Measurements from ENCODE around the gene SCAF1.

The SCAF1 gene

DNA sequence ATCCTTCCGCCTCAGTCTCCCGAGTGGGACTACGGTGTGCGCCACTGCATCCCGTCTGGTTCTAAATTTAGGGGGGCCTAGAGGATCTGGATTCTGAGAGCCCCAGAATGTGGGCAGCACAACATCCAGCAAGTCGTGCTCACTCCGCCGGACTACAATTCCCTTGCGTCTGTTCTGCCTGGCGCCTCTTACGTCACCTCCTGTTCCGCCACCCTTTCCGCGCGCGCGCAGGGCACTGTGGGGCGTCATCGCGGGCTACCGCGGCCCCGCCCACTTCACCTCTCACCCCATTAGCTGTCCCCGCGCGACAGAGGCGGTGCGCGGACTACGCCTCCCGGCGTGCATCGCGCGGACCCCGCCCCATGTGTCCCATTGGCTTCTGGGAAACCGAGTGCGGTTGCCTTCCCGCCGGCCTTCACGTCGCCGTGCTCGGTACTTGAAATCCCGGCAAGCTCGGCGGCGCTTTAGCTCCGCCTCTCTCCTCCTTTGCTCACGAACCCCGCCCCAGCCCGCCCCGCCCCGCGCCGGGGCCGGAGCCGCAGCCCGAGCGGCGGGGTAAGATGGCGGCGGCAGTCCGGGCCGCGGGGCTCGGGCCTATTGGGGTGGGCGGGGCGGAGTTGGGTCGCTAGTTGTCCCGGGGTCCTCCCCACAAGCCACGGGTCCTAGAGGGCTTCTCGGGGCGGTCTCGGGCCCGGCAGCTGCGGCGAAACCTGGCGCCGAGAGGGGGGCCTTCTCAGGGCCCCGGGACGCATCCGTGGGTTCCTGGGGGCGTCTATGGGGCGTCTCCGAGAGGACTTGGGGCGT lies at the start of gene SCAF1:
TSS of gene SCAF1 (plus strand) at position 522 of the 804 bp plus-strand sequence. CDS start 2,818 bp downstream, outside the sequence.
- TF ChIP-seq, protein P1, sequence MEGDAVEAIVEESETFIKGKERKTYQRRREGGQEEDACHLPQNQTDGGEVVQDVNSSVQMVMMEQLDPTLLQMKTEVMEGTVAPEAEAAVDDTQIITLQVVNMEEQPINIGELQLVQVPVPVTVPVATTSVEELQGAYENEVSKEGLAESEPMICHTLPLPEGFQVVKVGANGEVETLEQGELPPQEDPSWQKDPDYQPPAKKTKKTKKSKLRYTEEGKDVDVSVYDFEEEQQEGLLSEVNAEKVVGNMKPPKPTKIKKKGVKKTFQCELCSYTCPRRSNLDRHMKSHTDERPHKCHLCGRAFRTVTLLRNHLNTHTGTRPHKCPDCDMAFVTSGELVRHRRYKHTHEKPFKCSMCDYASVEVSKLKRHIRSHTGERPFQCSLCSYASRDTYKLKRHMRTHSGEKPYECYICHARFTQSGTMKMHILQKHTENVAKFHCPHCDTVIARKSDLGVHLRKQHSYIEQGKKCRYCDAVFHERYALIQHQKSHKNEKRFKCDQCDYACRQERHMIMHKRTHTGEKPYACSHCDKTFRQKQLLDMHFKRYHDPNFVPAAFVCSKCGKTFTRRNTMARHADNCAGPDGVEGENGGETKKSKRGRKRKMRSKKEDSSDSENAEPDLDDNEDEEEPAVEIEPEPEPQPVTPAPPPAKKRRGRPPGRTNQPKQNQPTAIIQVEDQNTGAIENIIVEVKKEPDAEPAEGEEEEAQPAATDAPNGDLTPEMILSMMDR (conservative IDR thresholded peaks at IDR 0.05), result no peak
- H3K27ac ChIP-seq, result peak within 1 kb of the TSS; percentile 95

DNA sequence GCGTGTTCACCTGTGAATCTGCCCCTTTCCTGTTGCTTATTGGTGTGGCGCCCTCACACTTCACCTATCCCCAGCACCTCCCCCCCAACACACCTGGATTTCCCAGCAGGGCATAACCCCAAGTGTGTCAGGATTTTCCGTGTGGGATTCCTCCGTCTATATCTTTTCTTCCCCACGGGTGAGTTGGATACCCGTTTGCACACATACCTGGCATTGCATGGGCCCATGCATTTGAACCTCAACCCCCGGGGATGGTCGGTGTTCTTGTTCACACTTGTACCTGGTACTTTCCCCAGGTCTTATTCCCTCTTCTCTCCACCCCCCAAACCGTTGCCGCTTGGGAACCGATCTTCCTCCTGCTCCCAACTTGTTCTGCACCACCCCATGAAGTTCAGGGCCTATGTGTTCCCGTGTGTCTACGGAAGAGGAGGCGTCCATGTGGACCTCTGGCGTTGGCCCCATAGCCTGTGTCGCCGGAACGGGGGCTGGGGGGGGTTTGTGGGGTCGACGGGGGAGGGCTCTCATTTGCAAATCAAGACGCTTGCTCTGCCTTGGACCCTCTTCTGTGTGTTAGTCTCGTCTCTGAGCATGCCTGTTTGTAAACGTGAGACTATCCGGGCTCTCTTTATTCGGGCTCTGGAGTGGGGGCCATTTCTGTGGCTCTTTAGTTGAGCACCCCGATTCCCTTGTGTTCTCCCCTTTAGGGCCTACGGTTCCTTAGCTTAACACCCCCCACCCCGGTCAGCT lies 49.4 kb upstream of the SCAF1 start:
- TF ChIP-seq, protein P1 (conservative IDR thresholded peaks at IDR 0.05), result no peak
- H3K27ac ChIP-seq, result peak overlapping the region; percentile 99

GRCh38 chr19:49593233-49594113 lies 48.5 kb upstream of the SCAF1 start:
- TF ChIP-seq, protein P1 (conservative IDR thresholded peaks at IDR 0.05), result no peak
- H3K27ac ChIP-seq, result peak overlapping the region; percentile 99

DNA sequence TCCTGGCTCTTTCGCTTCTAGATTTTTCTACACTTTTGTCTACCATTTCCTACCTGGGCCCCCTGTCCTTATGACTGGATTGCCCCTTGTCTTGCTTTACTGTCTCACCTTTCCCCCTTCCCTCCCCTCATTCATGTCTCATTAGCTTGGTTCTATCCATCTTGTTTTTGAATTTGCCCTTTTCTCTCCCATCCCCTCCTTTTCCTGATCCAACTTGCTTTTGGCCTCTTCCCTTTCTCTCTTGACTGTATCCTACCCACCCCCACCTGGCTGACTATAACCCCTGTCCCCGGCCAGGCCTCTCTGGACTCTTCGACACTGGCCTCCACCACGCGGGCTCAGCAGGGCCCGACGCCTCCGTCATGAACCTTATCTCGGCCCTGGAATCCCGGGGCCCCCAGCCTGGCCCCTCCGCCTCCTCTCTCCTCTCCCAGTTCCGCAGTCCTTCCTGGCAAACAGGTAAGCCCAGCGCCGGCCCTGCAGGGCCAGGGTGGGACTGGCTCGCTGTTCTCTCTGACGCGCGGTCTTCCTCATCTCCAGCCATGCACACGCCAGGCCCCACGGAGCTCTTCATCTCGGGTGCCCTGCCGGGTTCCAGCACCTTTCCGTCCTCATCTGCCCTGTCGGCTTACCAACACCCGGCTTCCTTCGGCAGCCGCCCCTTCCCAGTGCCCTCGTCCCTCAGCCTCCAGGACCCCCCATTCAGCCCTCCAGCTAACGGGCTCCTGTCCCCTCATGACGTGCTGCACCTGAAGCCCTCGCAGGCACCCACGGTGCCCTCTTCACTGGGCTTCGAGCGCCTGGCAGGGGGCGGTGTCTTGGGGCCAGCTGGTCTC lies 47.6 kb upstream of the SCAF1 start:
- TF ChIP-seq, protein P1 (conservative IDR thresholded peaks at IDR 0.05), result no peak
- peak overlapping the region; percentile 99 for H3K27ac ChIP-seq

DNA sequence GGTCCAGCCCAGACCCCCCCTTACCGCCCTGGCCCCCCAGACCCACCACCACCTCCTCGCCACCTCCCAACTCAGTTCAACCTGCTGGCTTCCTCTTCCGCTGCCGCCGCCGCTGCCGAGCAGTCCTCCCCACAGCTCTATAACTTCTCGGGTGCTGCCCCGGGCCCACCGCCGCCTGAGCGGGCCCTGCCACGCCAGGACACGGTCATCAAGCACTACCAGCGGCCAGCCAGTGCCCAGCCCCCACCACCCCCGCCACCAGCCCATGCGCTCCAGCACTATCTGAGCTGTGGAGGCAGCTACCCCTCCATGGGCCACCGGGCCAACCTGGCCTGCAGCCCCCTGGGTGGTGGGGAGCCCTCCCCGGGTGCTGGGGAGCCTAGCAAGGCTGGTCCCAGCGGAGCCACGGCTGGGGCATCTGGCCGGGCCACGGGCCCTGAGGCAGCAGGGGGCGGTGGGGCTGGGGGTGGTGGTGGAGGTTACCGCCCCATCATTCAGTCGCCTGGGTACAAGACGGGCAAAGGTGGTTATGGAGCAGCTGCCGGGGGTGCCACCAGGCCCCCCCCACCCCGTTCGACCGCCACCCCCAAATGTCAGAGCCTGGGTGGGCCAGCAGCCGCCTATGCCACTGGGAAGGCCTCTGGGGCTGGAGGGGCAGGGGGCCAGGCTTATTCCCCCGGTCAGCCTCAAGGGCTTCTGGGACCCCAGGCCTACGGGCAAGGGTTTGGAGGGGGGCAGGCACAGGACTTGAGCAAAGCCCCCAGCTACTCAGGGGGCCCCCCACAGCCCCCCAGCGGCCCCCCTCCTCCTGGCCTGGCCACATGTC lies 46.8 kb upstream of the SCAF1 start:
- H3K27ac ChIP-seq, result no peak overlapping the region
- TF ChIP-seq, protein P1 (conservative IDR thresholded peaks at IDR 0.05), result no peak

DNA sequence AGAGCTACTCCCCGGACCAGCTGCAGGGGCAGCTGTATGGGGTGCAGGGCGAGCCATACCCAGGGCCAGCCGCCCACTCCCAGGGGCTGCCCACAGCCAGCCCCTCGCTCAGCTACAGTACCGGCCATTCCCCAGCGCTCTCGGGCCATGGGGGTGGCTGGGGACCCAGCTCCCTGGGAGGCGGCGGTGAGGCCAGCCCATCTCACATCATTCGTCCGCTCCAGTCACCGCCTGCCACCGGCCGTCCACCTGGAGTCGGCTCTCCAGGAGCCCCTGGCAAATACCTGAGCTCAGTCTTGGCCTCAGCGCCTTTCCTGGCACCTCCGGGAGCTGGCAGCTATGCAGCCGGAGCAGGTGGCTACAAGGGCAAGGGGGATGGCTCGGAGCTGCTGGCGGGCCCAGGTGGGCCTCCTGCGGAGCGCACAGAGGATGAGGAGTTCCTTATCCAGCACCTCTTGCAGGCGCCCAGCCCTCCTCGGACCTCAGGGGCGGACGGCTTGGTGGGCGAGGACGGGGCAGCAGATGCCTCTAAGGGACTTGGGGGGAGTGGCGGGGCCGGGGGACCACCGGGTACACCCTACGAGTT lies 46.1 kb upstream of the SCAF1 start:
- TF ChIP-seq, protein P1 (conservative IDR thresholded peaks at IDR 0.05), result no peak
- no peak overlapping the region for H3K27ac ChIP-seq

Measured in VCaP (cell line).